H1 (cell line): ENCODE data around the gene FADS6. TPM values are rescaled to one million over a fixed set of nuclear protein-coding genes. Genes with fewer than 3 reads are reported as not detected.
A peak's percentile ranks its signal among the peaks of the same experiment; 100 is the strongest.

Source experiments
- ATF3 ChIP-seq: IDR thresholded peaks from 2 replicates; pipeline ENCODE4 v1.6.1; 2011; ENCODE audit warnings: low read depth, mild to moderate bottlenecking, low read length; ENCODE audit not compliant: insufficient read depth
- CHD2 ChIP-seq: IDR thresholded peaks from 2 replicates; pipeline ENCODE4 v1.6.1; 2012; ENCODE audit warnings: low read length, improper control_type of control experiment
- CREB1 ChIP-seq: IDR thresholded peaks from 2 replicates; pipeline ENCODE4 v1.6.1; 2012; ENCODE audit warnings: inconsistent platforms
- CTBP2 ChIP-seq: IDR thresholded peaks from 2 replicates; pipeline ENCODE4 v1.7.0; 2011; ENCODE audit warnings: borderline replicate concordance, mild to moderate bottlenecking, moderate library complexity, mixed read lengths, low read length; ENCODE audit not compliant: insufficient read depth, insufficient read length
- E2F6 ChIP-seq: IDR thresholded peaks from 2 replicates; pipeline ENCODE4 v1.6.1; 2012; ENCODE audit warnings: inconsistent platforms
- EP300 ChIP-seq, 2 experiments: IDR thresholded peaks; 1 replicate in 1 of 2; 2 replicates in 1 of 2; pipeline ENCODE4 v1.6.1; 2011 to 2012; ENCODE audit warnings: low read depth in 2 of 2, low read length in 2 of 2, mild to moderate bottlenecking in 2 of 2, borderline replicate concordance in 1 of 2, inconsistent platforms in 1 of 2, moderate library complexity in 1 of 2
- JUND ChIP-seq: IDR thresholded peaks from 2 replicates; pipeline ENCODE4 v1.6.1; 2011; ENCODE audit warnings: mild to moderate bottlenecking, improper control_type of control experiment, low read length
- KDM4A ChIP-seq: IDR thresholded peaks from one replicate; pipeline ENCODE4 v1.7.1; 2012; ENCODE audit warnings: low read depth, mild to moderate bottlenecking, moderate library complexity, low read length, inconsistent platforms; ENCODE audit not compliant: severe bottlenecking
- NRF1 ChIP-seq: IDR thresholded peaks from 2 replicates; pipeline ENCODE4 v1.6.1; 2011; ENCODE audit warnings: mild to moderate bottlenecking, low read depth, low read length, improper control_type of control experiment
- PHF8 ChIP-seq: fragments of 200-600 bp; sonication (generic); conservative IDR thresholded peaks from 2 replicates; pipeline ENCODE4 v1.7.1; 2012; ENCODE audit warnings: low read depth, mild to moderate bottlenecking, inconsistent platforms, low read length, moderate library complexity
- POLR2A ChIP-seq, 2 experiments: IDR thresholded peaks; 1 replicate in 1 of 2; 2 replicates in 1 of 2; pipeline ENCODE4 v1.6.1; 2011; ENCODE audit warnings: low read depth in 2 of 2, low read length in 2 of 2, mild to moderate bottlenecking in 2 of 2; ENCODE audit errors: control extremely low read depth in 1 of 2
- POLR2AphosphoS5 ChIP-seq: IDR thresholded peaks from 2 replicates; pipeline ENCODE4 v1.6.1; 2011; ENCODE audit warnings: low read depth, low read length
- RAD21 ChIP-seq, 2 experiments: IDR thresholded peaks in 1 of 2; conservative IDR thresholded peaks in 1 of 2; 2 replicates each; pipeline ENCODE4 v1.6.1; 2011; ENCODE audit warnings: low read depth in 2 of 2, low read length in 2 of 2, improper control_type of control experiment in 1 of 2, inconsistent platforms in 1 of 2, mild to moderate bottlenecking in 1 of 2, moderate library complexity in 1 of 2
- SP1 ChIP-seq: IDR thresholded peaks from 2 replicates; pipeline ENCODE4 v1.6.1; 2011; ENCODE audit warnings: low read depth, low read length
- SP4 ChIP-seq: IDR thresholded peaks from 2 replicates; pipeline ENCODE4 v1.6.1; 2012; ENCODE audit warnings: low read length, inconsistent platforms
- SRF ChIP-seq: IDR thresholded peaks from 2 replicates; pipeline ENCODE4 v1.6.1; 2011; ENCODE audit warnings: mild to moderate bottlenecking, low read depth, low read length, moderate library complexity
- TAF1 ChIP-seq: IDR thresholded peaks from 2 replicates; pipeline ENCODE4 v1.6.1; 2011; ENCODE audit warnings: mild to moderate bottlenecking, low read depth, low read length
- TAF7 ChIP-seq: optimal IDR thresholded peaks from 2 replicates; pipeline ENCODE3; 2011; ENCODE audit warnings: low read depth, mild to moderate bottlenecking, inconsistent platforms, low read length, moderate library complexity, borderline replicate concordance
- polyA plus RNA-seq, 7 experiments: library from polyadenylated mRNA; depleted of rRNA in 3 of 7; stranded (reverse) in 5 of 7; unstranded in 2 of 7; fragments of >200 nt in 5 of 7; fragments of 200-250 nt in 2 of 7; gene quantifications; 1 replicate in 5 of 7; 2 replicates in 1 of 7; 4 replicates in 1 of 7; pipeline versions ENCODE4 v1.2.1 to v1.2.3, GENCODE V29; 2011 to 2013; ENCODE audit warnings: missing spikeins in 2 of 7, mixed read lengths in 2 of 7
- total RNA-seq: library from RNA; stranded (reverse); fragmentation: NEBNext Ultra II Directional; extraction: Animal tissue kit (Norgen Biotek cat#: 25700); gene quantifications from 2 replicates; pipeline ENCODE4 v1.2.1, GENCODE V29; 2021
- TF ChIP-seq, protein P1 (sequence below): IDR thresholded peaks from 2 replicates; pipeline ENCODE4 v1.6.1; 2012; ENCODE audit warnings: inconsistent platforms
- TF ChIP-seq, protein P2 (sequence below): IDR thresholded peaks from 2 replicates; pipeline ENCODE4 v1.6.1; 2012; ENCODE audit warnings: low read length, inconsistent platforms

Gene FADS6
- total and polyA plus RNA-seq, 2 of the 8 experiments (the other 6 are each of a cell fraction or from before 2014, with no cell fraction given), result 0.56 to 2.5 TPM

GRCh38 chr17:74873037-74873873, 20.2 kb downstream of the FADS6 start (continued):
- peak; percentile 96 for TF ChIP-seq PHF8
- TF ChIP-seq TAF7, result peak; percentile 71
- TF ChIP-seq KDM4A, result peak; percentile 95
- TF ChIP-seq CTBP2, result no peak
- TF ChIP-seq CHD2, result peak; percentile 82
- TF ChIP-seq ATF3, result peak; percentile 98
- TF ChIP-seq TAF1, result peak; percentile 90
- TF ChIP-seq SP4, result peak; percentile 93; the same call in 1 of the 2 replicates
- TF ChIP-seq E2F6, result peak; percentile 95
- TF ChIP-seq, protein P1, sequence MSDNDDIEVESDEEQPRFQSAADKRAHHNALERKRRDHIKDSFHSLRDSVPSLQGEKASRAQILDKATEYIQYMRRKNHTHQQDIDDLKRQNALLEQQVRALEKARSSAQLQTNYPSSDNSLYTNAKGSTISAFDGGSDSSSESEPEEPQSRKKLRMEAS, result peak; percentile 70
- TF ChIP-seq POLR2A (IDR thresholded peaks at IDR 0.05; ENCODE audit: control extremely low read depth in 1 of 2, low read depth in 2 of 2, low read length in 2 of 2), result peak in 1 of 2 experiments; percentile 98; a peak in 2 of 3 replicates
- no peak for TF ChIP-seq RAD21 (IDR thresholded peaks at IDR 0.05 in 1 of 2, conservative IDR thresholded peaks at IDR 0.05 in 1 of 2; ENCODE audit: low read depth in 2 of 2, low read length in 2 of 2)
- TF ChIP-seq CREB1, result peak; percentile 99
- no peak for TF ChIP-seq NRF1
- 0 out of 2 replicates have a peak, but pooled peaks have one; percentile 11 for TF ChIP-seq JUND
- TF ChIP-seq, protein P2, sequence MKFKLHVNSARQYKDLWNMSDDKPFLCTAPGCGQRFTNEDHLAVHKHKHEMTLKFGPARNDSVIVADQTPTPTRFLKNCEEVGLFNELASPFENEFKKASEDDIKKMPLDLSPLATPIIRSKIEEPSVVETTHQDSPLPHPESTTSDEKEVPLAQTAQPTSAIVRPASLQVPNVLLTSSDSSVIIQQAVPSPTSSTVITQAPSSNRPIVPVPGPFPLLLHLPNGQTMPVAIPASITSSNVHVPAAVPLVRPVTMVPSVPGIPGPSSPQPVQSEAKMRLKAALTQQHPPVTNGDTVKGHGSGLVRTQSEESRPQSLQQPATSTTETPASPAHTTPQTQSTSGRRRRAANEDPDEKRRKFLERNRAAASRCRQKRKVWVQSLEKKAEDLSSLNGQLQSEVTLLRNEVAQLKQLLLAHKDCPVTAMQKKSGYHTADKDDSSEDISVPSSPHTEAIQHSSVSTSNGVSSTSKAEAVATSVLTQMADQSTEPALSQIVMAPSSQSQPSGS, result peak; percentile 70; the same call in 1 of the 2 replicates
- peak in 1 of 2 experiments; percentile 58; a peak in 1 of 3 replicates for TF ChIP-seq EP300 (IDR thresholded peaks at IDR 0.05; ENCODE audit: borderline replicate concordance in 1 of 2, low read depth in 2 of 2, low read length in 2 of 2)
- TF ChIP-seq SP1, result peak; percentile 96
- TF ChIP-seq POLR2AphosphoS5, result peak; percentile 93
- peak; percentile 72 for TF ChIP-seq SRF
